SK-N-SH (cell line): ENCODE results near the gene GPS2. TPM values are rescaled to one million over a fixed set of nuclear protein-coding genes. Genes with fewer than 3 reads are reported as not detected.

ENCODE experiments used
- CTCF ChIA-PET: fragments of 300-600, 350-600 bp; formaldehyde crosslinking; extraction: SDS; loops from one replicate; lab custom pipeline; 2021; lab: Yijun Ruan, JAX
- POLR2A ChIA-PET: fragments of 350-600 bp; sonication (Branson Sonifier 250); formaldehyde crosslinking; extraction: SDS; loops from one replicate; lab custom pipeline; 2020; ENCODE audit warnings: antibody characterized with exemption, inconsistent platforms; lab: Yijun Ruan, JAX
- DNase-seq: peaks from one replicate; pipeline ENCODE4 v3.0.0; 2012
- H2AFZ ChIP-seq: fragments of 200-600 bp; sonication (generic); 2 replicates; pipeline ENCODE4 v1.8.1; 2016; ENCODE audit warnings: antibody characterized with exemption, mild to moderate bottlenecking, low read depth
- H3F3A ChIP-seq: fragments of 200-600 bp; sonication (generic); replicated peaks from 2 replicates; pipeline ENCODE3; 2016; ENCODE audit warnings: antibody characterized with exemption, mild to moderate bottlenecking; ENCODE audit not compliant: insufficient read depth
- H3K27ac ChIP-seq, 2 experiments: fragments of 200-500 bp in 1 of 2; fragments of 200-600 bp in 1 of 2; sonication (Bioruptor generic) in 1 of 2; sonication (generic), shearing (Covaris generic) in 1 of 2; 2 replicates each; pipeline versions ENCODE4 v1.5.1 to v1.6.1; 2014 to 2016; ENCODE audit warnings: low read depth in 2 of 2, inconsistent platforms in 1 of 2, low read length in 1 of 2, mild to moderate bottlenecking in 1 of 2, mixed read lengths in 1 of 2
- H3K27me3 ChIP-seq: fragments of 200-600 bp; sonication (generic), shearing (Covaris generic); 2 replicates; pipeline ENCODE4 v1.6.1; 2016; ENCODE audit warnings: mixed run types; ENCODE audit not compliant: insufficient read depth
- H3K36me3 ChIP-seq, 2 experiments: fragments of 200-500 bp in 1 of 2; fragments of 200-600 bp in 1 of 2; sonication (Bioruptor generic) in 1 of 2; sonication (generic) in 1 of 2; replicated peaks in 1 of 2; 2 replicates each; pipeline versions ENCODE3 to v1.5.1; 2014 to 2016; ENCODE audit warnings: low read length in 1 of 2, mild to moderate bottlenecking in 1 of 2; ENCODE audit not compliant: insufficient read depth in 2 of 2, control insufficient read depth in 1 of 2
- H3K4me1 ChIP-seq, 2 experiments: fragments of 200-500 bp in 1 of 2; fragments of 200-600 bp in 1 of 2; sonication (Bioruptor generic) in 1 of 2; sonication (generic), shearing (Covaris generic) in 1 of 2; 2 replicates each; pipeline versions ENCODE4 v1.5.1 to v1.6.1; 2014 to 2016; ENCODE audit warnings: low read depth in 1 of 2, low read length in 1 of 2, mixed run types in 1 of 2; ENCODE audit not compliant: insufficient read depth in 2 of 2, control insufficient read depth in 1 of 2
- H3K4me2 ChIP-seq: fragments of 200-600 bp; sonication (generic), shearing (Covaris generic); 2 replicates; pipeline ENCODE4 v1.6.1; 2017; ENCODE audit warnings: mixed run types
- H3K4me3 ChIP-seq, 2 experiments: fragments of 200-500 bp in 1 of 2; fragments of 200-600 bp in 1 of 2; sonication (Bioruptor generic) in 1 of 2; sonication (generic), shearing (Covaris generic) in 1 of 2; 2 replicates each; pipeline versions ENCODE4 v1.5.1 to v1.8.1; 2014 to 2016; ENCODE audit warnings: low read depth in 2 of 2, inconsistent platforms in 1 of 2, low read length in 1 of 2, mild to moderate bottlenecking in 1 of 2, mixed read lengths in 1 of 2, moderate library complexity in 1 of 2
- H3K79me2 ChIP-seq: fragments of 200-600 bp; sonication (generic); 2 replicates; pipeline ENCODE4 v1.8.1; 2017; ENCODE audit warnings: mild to moderate bottlenecking; ENCODE audit not compliant: insufficient read depth
- H3K9ac ChIP-seq: fragments of 200-600 bp; sonication (generic); 2 replicates; pipeline ENCODE4 v1.6.1; 2017; ENCODE audit warnings: mixed run types
- H3K9me2 ChIP-seq: fragments of 200-600 bp; sonication (generic); 2 replicates; pipeline ENCODE4 v1.6.1; 2017; ENCODE audit warnings: mixed run types
- H3K9me3 ChIP-seq: fragments of 200-600 bp; sonication (generic); 2 replicates; pipeline ENCODE4 v1.6.1; 2017; ENCODE audit warnings: mixed run types, mild to moderate bottlenecking, moderate library complexity
- H4K20me1 ChIP-seq: fragments of 200-600 bp; sonication (generic); 2 replicates; pipeline ENCODE4 v1.6.1; 2017; ENCODE audit warnings: mild to moderate bottlenecking, mixed run types; ENCODE audit not compliant: insufficient read depth
- CHD2 ChIP-seq: fragments of 150-350 bp; IDR thresholded peaks from 2 replicates; pipeline ENCODE4 v1.6.1; 2018; ENCODE audit warnings: low read length; ENCODE audit not compliant: partially characterized antibody
- ELF1 ChIP-seq: IDR thresholded peaks from 2 replicates; pipeline ENCODE4 v1.4.0; 2012
- EZH2phosphoT487 ChIP-seq: fragments of 200-600 bp; sonication (generic); IDR thresholded peaks from 2 replicates; pipeline ENCODE4 v1.6.1; 2017; ENCODE audit warnings: low read depth, mixed run types, mild to moderate bottlenecking, antibody characterized with exemption, moderate library complexity, borderline replicate concordance
- FOXM1 ChIP-seq: IDR thresholded peaks from 2 replicates; pipeline ENCODE4 v1.4.0; 2012; ENCODE audit warnings: low read depth, mild to moderate bottlenecking
- GATA2 ChIP-seq: sonication (generic); formaldehyde crosslinking; IDR thresholded peaks from 2 replicates; pipeline ENCODE4 v1.5.0; 2020; ENCODE audit warnings: mild to moderate bottlenecking, missing genetic modification reagents
- JUND ChIP-seq: IDR thresholded peaks from 2 replicates; pipeline ENCODE4 v1.4.0; 2012
- MXI1 ChIP-seq: IDR thresholded peaks from 2 replicates; pipeline ENCODE4 v1.6.1; 2012; ENCODE audit warnings: mild to moderate bottlenecking, low read depth, low read length, improper control_type of control experiment
- NRF1 ChIP-seq: IDR thresholded peaks from 2 replicates; pipeline ENCODE4 v1.6.1; 2012; ENCODE audit warnings: low read depth, mild to moderate bottlenecking, low read length
- RAD21 ChIP-seq: IDR thresholded peaks from 2 replicates; pipeline ENCODE4 v1.6.1; 2012; ENCODE audit warnings: mild to moderate bottlenecking, low read length
- RCOR1 ChIP-seq: fragments of 150-350 bp; IDR thresholded peaks from 2 replicates; pipeline ENCODE4 v1.6.1; 2017; ENCODE audit warnings: antibody characterized with exemption, low read length
- RXRA ChIP-seq: IDR thresholded peaks from 2 replicates; pipeline ENCODE4 v1.4.0; 2012; ENCODE audit warnings: low read depth, mild to moderate bottlenecking, borderline replicate concordance
- TEAD4 ChIP-seq: IDR thresholded peaks from 2 replicates; pipeline ENCODE4 v1.4.0; 2012; ENCODE audit warnings: mild to moderate bottlenecking, borderline replicate concordance; ENCODE audit not compliant: insufficient read depth
- YY1 ChIP-seq: IDR thresholded peaks from 2 replicates; pipeline ENCODE4 v1.4.0; 2012; ENCODE audit warnings: low read depth, mild to moderate bottlenecking
- WGBS: methylation state at CpG from one replicate; pipeline ENCODE4 v1.1.6; 2017; ENCODE audit warnings: low lambda C conversion rate; 5-methylcytosine and 5-hydroxymethylcytosine counted together
- polyA plus RNA-seq, 3 experiments: library from polyadenylated mRNA; depleted of rRNA; stranded (reverse); fragments of >200 nt; gene quantifications; 2 replicates each; pipeline ENCODE4 v1.2.3, GENCODE V29; 2012
- TF ChIP-seq, protein P1 (sequence below): IDR thresholded peaks from 2 replicates; pipeline ENCODE4 v1.4.0; 2012; ENCODE audit warnings: low read depth
- TF ChIP-seq, protein P2 (sequence below): IDR thresholded peaks from 2 replicates; pipeline ENCODE4 v1.4.0; 2012; ENCODE audit warnings: low read depth, borderline replicate concordance
- TF ChIP-seq, protein P3 (sequence below): IDR thresholded peaks from 2 replicates; pipeline ENCODE4; 2012
- TF ChIP-seq, protein P4 (sequence below): IDR thresholded peaks from 2 replicates; pipeline ENCODE4 v1.4.0; 2012; ENCODE audit warnings: low read depth, borderline replicate concordance

Gene GPS2
- polyA plus RNA-seq, 1 of the 3 experiments (the other 2 are of a cell fraction), result 102 TPM

DNA sequence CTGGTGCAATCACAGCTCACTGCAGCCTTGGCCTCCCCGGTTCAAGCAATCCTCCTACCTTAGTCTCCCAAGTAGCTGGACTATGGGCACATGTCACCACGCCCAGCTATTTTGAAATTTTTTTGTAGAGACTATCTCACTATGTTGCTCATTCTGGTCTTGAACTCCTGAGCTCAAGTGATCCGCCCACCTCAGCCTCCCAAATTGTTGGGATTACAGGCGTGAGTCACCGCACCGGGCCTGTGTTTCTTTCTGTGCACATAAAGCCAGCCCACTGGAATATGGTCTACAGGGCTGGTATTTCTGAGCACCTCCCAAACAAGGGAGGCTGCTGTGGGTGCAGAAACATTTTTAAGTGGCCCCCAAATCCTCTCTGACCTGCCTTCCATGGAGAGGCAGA is 48.2 kb upstream of the GPS2 start:
- Histone ChIP-seq H3K36me3 (no peaks in the 10 kb centered on the region), H4K20me1 (no peaks in the 10 kb centered on the region), H3K9ac (no peak overlapping the region), H3K79me2 (no peaks in the 10 kb centered on the region), H3K4me3 (no peak overlapping the region), H3K4me1 (no peaks in the 10 kb centered on the region), H3K27me3 (no peaks in the 10 kb centered on the region), H3K27ac (no peak overlapping the region), H3K4me2 (no peak overlapping the region), H2AFZ (no peak overlapping the region), H3F3A (no peaks in the 10 kb centered on the region), H3K9me2 (no peaks in the 10 kb centered on the region), H3K9me3 (no peaks in the 10 kb centered on the region)
- no peak for TF ChIP-seq ELF1
- TF ChIP-seq FOXM1, result no peak
- no peak for TF ChIP-seq RXRA
- TF ChIP-seq MXI1, result no peak
- TF ChIP-seq RAD21, result no peak
- TF ChIP-seq, protein P1, sequence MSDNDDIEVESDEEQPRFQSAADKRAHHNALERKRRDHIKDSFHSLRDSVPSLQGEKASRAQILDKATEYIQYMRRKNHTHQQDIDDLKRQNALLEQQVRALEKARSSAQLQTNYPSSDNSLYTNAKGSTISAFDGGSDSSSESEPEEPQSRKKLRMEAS, result no peak
- TF ChIP-seq YY1, result no peak
- TF ChIP-seq, protein P2, sequence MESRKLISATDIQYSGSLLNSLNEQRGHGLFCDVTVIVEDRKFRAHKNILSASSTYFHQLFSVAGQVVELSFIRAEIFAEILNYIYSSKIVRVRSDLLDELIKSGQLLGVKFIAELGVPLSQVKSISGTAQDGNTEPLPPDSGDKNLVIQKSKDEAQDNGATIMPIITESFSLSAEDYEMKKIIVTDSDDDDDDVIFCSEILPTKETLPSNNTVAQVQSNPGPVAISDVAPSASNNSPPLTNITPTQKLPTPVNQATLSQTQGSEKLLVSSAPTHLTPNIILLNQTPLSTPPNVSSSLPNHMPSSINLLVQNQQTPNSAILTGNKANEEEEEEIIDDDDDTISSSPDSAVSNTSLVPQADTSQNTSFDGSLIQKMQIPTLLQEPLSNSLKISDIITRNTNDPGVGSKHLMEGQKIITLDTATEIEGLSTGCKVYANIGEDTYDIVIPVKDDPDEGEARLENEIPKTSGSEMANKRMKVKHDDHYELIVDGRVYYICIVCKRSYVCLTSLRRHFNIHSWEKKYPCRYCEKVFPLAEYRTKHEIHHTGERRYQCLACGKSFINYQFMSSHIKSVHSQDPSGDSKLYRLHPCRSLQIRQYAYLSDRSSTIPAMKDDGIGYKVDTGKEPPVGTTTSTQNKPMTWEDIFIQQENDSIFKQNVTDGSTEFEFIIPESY, result no peak
- TF ChIP-seq, protein P3, sequence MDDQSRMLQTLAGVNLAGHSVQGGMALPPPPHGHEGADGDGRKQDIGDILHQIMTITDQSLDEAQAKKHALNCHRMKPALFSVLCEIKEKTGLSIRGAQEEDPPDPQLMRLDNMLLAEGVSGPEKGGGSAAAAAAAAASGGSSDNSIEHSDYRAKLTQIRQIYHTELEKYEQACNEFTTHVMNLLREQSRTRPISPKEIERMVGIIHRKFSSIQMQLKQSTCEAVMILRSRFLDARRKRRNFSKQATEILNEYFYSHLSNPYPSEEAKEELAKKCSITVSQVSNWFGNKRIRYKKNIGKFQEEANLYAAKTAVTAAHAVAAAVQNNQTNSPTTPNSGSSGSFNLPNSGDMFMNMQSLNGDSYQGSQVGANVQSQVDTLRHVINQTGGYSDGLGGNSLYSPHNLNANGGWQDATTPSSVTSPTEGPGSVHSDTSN, result no peak
- no peak for TF ChIP-seq JUND
- no peak for TF ChIP-seq NRF1
- TF ChIP-seq, protein P4, sequence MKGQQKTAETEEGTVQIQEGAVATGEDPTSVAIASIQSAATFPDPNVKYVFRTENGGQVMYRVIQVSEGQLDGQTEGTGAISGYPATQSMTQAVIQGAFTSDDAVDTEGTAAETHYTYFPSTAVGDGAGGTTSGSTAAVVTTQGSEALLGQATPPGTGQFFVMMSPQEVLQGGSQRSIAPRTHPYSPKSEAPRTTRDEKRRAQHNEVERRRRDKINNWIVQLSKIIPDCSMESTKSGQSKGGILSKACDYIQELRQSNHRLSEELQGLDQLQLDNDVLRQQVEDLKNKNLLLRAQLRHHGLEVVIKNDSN, result no peak
- TF ChIP-seq RCOR1, result no peak
- TF ChIP-seq TEAD4, result no peak
- TF ChIP-seq CHD2, result no peak
- no peak for TF ChIP-seq EZH2phosphoT487
- no peak for TF ChIP-seq GATA2 (CRISPR knock-in tag)
- CTCF ChIA-PET, result interaction anchor here (2.1 to 2.3 kb wide), 2 partner anchors 11 to 74 kb away, joined by 9 to 10 read pairs; partner anchors contain the start of gene KCTD11
- POLR2A ChIA-PET, result interaction anchor here (0.6 kb wide), 1 partner anchor 304 kb away, joined by 4 read pairs; no protein-coding TSS in a partner anchor
- no peak for DNase-seq
- 85% methylated on average over 6 of the region's 6 CpGs for WGBS
